Stimulated activated CD4-positive, alpha-beta T cell treated with anti-CD3 and anti-CD28 coated beads, Interleukin-1b, Interleukin-23, amount 100 ng/mL, for 1 hour (primary cell): ENCODE results near the gene TTLL6.

Experiments used
- DNase-seq, 2 donors: peaks; one replicate each; pipeline ENCODE4 v3.0.0-alpha.2; 2020; ENCODE audit warnings: low read depth in 2 of 2

The TTLL6 gene

GRCh38 chr17:48738424-48738802 is 78.6 kb downstream of the TTLL6 start:
- no peak for DNase-seq

- no peak for DNase-seq
Observed at GRCh38 chr17:48737330-48738043, 79.5 kb downstream of the TTLL6 start.

GRCh38 chr17:48735062-48735351 is 82.0 kb downstream of the TTLL6 start:
- DNase-seq = no peak

GRCh38 chr17:48734333-48735061 is 82.5 kb downstream of the TTLL6 start:
- DNase-seq = no peak

GRCh38 chr17:48733632-48734328 is 83.2 kb downstream of the TTLL6 start:
- no peak for DNase-seq

- DNase-seq = no peak
Observed at GRCh38 chr17:48732688-48733629, 84.1 kb downstream of the TTLL6 start.

- DNase-seq = no peak
Observed at GRCh38 chr17:48731355-48731754, 85.7 kb downstream of the TTLL6 start.

GRCh38 chr17:48730240-48730550 is 86.8 kb downstream of the TTLL6 start:
- DNase-seq = no peak

- DNase-seq = no peak
Observed at GRCh38 chr17:48729335-48730239, 87.4 kb downstream of the TTLL6 start.

- no peak for DNase-seq
Observed at GRCh38 chr17:48728232-48729231, 88.5 kb downstream of the TTLL6 start, which contains the start of gene HOXB13. Gene HOXB13 (minus strand): TSS chr17:48728750. CDS start chr17:48728593, 157 bp downstream.

GRCh38 chr17:48727415-48728175 is 89.4 kb downstream of the TTLL6 start:
- DNase-seq = no peak

GRCh38 chr17:48726916-48727286 is 90.1 kb downstream of the TTLL6 start:
- no peak for DNase-seq

GRCh38 chr17:48726114-48726915 is 90.7 kb downstream of the TTLL6 start:
- no peak for DNase-seq

- DNase-seq = no peak
Observed at GRCh38 chr17:48725288-48726064, 91.6 kb downstream of the TTLL6 start.

GRCh38 chr17:48725004-48725287 is 92.1 kb downstream of the TTLL6 start:
- DNase-seq = no peak

GRCh38 chr17:48724251-48725003 is 92.6 kb downstream of the TTLL6 start:
- peak; percentile 38 to 66 for DNase-seq
